ENCODE measurements around the gene MAP7D3.

DNA sequence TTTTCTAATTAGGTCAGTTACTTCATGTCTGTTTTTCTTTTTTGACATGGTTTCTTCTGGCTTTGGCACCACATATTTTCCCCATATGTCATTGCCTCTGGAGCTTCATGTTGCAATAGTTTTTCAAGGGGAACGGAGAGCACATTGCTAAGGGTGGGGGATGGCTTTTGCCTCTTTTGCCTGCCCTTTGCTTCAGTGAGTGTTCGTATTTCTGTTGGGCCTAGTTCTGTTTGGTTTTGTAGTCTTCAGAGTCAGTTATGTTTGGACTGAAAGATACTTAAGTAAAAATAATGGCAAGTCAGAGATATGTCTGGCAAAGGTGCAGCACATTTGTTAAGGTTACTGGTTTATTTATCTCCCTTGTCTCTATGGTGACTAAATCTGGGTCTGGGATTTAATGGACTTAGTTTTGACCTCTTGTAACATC lies 74.8 kb downstream of the MAP7D3 start:
- TF ChIP-seq, protein P1, sequence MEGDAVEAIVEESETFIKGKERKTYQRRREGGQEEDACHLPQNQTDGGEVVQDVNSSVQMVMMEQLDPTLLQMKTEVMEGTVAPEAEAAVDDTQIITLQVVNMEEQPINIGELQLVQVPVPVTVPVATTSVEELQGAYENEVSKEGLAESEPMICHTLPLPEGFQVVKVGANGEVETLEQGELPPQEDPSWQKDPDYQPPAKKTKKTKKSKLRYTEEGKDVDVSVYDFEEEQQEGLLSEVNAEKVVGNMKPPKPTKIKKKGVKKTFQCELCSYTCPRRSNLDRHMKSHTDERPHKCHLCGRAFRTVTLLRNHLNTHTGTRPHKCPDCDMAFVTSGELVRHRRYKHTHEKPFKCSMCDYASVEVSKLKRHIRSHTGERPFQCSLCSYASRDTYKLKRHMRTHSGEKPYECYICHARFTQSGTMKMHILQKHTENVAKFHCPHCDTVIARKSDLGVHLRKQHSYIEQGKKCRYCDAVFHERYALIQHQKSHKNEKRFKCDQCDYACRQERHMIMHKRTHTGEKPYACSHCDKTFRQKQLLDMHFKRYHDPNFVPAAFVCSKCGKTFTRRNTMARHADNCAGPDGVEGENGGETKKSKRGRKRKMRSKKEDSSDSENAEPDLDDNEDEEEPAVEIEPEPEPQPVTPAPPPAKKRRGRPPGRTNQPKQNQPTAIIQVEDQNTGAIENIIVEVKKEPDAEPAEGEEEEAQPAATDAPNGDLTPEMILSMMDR (IDR thresholded peaks at IDR 0.05 in 2 of 3, conservative IDR thresholded peaks at IDR 0.05 in 1 of 3; ENCODE audit: control insufficient read depth in 2 of 3, extremely low read depth in 1 of 3, insufficient read depth in 1 of 3, low read depth in 3 of 3, low read length in 3 of 3) = no peak
- no peak for TF ChIP-seq MEF2A (IDR thresholded peaks at IDR 0.05; ENCODE audit: insufficient read depth, low read depth, low read length)
- TF ChIP-seq NBN (IDR thresholded peaks at IDR 0.05) = no peak
- TF ChIP-seq SMC3 (IDR thresholded peaks at IDR 0.05; ENCODE audit: borderline replicate concordance, low read length) = no peak

Data from GM12878 (cell line).